Esophagus squamous epithelium (tissue), 4 donors: ENCODE measurements around the gene KCNMB2.

ENCODE experiments used
- POLR2A ChIP-seq, 4 donors: fragments of 450-650 bp; IDR thresholded peaks; one replicate each; pipeline ENCODE4 v1.6.1; 2017; ENCODE audit warnings: antibody characterized with exemption in 4 of 4, mild to moderate bottlenecking in 4 of 4, moderate library complexity in 3 of 4
- TF ChIP-seq, protein P1 (sequence below), 6 experiments: fragments of 450-650 bp in 4 of 6; fragments of 200-600 bp in 2 of 6; sonication (generic) in 2 of 6; IDR thresholded peaks; one replicate each; pipeline ENCODE4 v1.5.1; 2016 to 2019; ENCODE audit warnings: antibody characterized with exemption in 6 of 6, mild to moderate bottlenecking in 4 of 6, moderate library complexity in 4 of 6

GRCh38 chr3:178677961-178678360, 141.7 kb downstream of the KCNMB2 start:
- TF ChIP-seq, protein P1, sequence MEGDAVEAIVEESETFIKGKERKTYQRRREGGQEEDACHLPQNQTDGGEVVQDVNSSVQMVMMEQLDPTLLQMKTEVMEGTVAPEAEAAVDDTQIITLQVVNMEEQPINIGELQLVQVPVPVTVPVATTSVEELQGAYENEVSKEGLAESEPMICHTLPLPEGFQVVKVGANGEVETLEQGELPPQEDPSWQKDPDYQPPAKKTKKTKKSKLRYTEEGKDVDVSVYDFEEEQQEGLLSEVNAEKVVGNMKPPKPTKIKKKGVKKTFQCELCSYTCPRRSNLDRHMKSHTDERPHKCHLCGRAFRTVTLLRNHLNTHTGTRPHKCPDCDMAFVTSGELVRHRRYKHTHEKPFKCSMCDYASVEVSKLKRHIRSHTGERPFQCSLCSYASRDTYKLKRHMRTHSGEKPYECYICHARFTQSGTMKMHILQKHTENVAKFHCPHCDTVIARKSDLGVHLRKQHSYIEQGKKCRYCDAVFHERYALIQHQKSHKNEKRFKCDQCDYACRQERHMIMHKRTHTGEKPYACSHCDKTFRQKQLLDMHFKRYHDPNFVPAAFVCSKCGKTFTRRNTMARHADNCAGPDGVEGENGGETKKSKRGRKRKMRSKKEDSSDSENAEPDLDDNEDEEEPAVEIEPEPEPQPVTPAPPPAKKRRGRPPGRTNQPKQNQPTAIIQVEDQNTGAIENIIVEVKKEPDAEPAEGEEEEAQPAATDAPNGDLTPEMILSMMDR (IDR thresholded peaks at IDR 0.05): no peak
- no peak for TF ChIP-seq POLR2A (IDR thresholded peaks at IDR 0.05)
